HG03196 (cell line): ENCODE results near the gene KIAA0232.
"Not testable (repeated sequence)": the region's sequence is repeated elsewhere in the genome, so short reads cannot be mapped to it uniquely, and the experiment has no call there.

Source experiments
- ATAC-seq: cut with Tn5 transposase; IDR thresholded peaks from one replicate; pipeline ENCODE4 v1.9.1; 2021; ENCODE audit not compliant: unreplicated experiment

Gene KIAA0232

GRCh38 chr4:6755088-6755753 lies 27.3 kb upstream of the KIAA0232 start:
- no peak for ATAC-seq

- not testable (repeated sequence) for ATAC-seq
These were observed 26.2 kb upstream of the KIAA0232 start for GRCh38 chr4:6756345-6756744.

- no peak for ATAC-seq
These were observed 23.8 kb upstream of the KIAA0232 start for GRCh38 chr4:6758728-6759127.

- ATAC-seq: no peak
These were observed 21.7 kb upstream of the KIAA0232 start for GRCh38 chr4:6760865-6761264.

GRCh38 chr4:6761649-6762615 lies 20.6 kb upstream of the KIAA0232 start:
- ATAC-seq: no peak

GRCh38 chr4:6763330-6763851 lies 19.1 kb upstream of the KIAA0232 start:
- no peak for ATAC-seq

- ATAC-seq: no peak
These were observed 17.4 kb upstream of the KIAA0232 start for GRCh38 chr4:6764976-6765620.

GRCh38 chr4:6765703-6766102 lies 16.8 kb upstream of the KIAA0232 start:
- ATAC-seq: no peak

- no peak for ATAC-seq
These were observed 15.2 kb upstream of the KIAA0232 start for GRCh38 chr4:6767386-6767747.

- ATAC-seq: no peak
These were observed 14.6 kb upstream of the KIAA0232 start for GRCh38 chr4:6767748-6768538.

- no peak for ATAC-seq
These were observed 14.0 kb upstream of the KIAA0232 start for GRCh38 chr4:6768539-6768905.

- no peak for ATAC-seq
These were observed 13.1 kb upstream of the KIAA0232 start for GRCh38 chr4:6769233-6769988.

- ATAC-seq: no peak
These were observed 12.5 kb upstream of the KIAA0232 start for GRCh38 chr4:6769989-6770420.

GRCh38 chr4:6770581-6771228 lies 11.8 kb upstream of the KIAA0232 start:
- ATAC-seq: no peak

GRCh38 chr4:6771229-6771671 lies 11.3 kb upstream of the KIAA0232 start:
- ATAC-seq: no peak

- no peak for ATAC-seq
These were observed 10.2 kb upstream of the KIAA0232 start for GRCh38 chr4:6772223-6772928.

- ATAC-seq: no peak
These were observed 9.4 kb upstream of the KIAA0232 start for GRCh38 chr4:6773106-6773505.

- ATAC-seq: no peak
These were observed 8.6 kb upstream of the KIAA0232 start for GRCh38 chr4:6773616-6774540.
